DMS53 treated with DMSO at 0.1 percent for 48 hours (cell line): Measurements from ENCODE around the gene KCNA5.

Experiments
- DNase-seq: peaks from one replicate; lab custom pipeline; 2025; ENCODE audit not compliant: unreplicated experiment; lab: John Stamatoyannopoulos, UW

KCNA5 gene

DNA sequence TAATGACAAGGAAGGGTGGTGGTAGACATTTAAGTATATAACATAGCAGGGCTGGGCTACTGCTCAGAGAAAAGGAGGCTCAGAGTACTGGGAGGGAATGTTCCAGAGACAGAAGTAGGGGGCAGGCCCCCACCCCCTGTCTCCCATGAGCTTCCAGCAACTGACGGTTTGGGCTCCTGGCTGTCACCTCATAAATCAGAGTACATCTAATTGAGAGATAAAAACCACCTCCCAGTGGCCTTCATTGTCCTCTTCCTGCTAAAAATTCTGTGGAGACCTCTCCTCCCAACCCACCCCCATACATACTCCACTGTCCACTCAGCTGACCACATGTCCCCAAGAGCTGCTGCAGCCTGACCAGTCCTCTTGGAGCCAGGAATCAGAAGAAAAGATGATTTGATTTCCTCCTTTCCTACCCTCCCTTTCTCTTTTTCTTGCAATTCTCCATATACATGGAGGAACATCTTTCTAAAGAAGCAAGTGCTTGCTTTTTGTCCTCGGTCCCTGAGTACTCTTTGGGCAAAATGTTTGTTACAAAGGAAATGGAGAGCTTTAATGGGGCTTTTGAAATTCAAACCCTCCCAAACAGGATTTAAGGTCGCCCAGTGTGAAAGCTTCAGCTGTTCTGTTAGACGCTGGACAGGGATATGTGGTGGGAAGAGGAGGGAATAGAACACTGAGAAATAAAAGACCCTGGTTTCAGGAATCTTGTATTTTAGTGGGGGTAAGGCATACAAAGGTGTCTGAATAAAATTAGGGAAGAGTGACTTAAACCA lies 16.4 kb upstream of the KCNA5 start:
- DNase-seq: no peak

DNA sequence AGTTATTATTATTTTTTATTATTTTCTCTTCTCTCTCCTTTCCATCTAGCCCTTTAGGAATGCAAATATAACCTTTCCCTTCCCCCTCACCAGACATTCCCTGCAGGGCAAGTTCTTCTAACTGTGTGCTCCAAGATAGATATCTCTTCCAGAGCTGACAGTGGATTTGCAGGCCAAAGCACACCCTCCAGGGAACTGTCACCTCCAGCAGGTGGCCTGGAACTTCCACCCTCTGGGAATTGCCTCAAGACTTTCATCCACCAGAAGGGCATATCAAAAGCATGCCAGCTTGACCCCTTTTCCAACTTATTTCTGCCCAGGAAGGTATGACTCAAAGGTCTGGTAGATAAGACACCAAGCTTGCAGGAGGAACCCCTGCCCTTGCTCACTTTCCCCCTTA lies 13.6 kb upstream of the KCNA5 start:
- DNase-seq: no peak

DNA sequence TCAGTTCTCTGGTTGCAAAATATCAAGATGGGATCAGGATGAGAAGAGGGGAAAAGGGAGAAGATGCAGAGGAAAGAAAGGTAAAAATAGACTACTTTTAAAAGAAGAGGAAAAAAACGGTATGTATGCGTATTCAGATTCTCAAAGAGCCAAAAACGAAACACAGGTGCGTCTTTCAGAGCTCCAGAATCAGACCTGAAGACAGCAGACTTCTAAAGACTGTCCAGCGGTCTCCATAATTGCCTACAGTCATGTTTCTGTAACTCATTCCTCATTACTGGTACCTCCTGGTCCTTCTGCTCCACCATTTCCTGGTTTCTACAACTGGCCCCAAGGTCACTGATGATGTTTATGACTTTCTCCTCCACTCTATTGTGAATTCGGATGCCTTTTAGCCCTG lies 12.4 kb upstream of the KCNA5 start:
- DNase-seq: no peak

DNA sequence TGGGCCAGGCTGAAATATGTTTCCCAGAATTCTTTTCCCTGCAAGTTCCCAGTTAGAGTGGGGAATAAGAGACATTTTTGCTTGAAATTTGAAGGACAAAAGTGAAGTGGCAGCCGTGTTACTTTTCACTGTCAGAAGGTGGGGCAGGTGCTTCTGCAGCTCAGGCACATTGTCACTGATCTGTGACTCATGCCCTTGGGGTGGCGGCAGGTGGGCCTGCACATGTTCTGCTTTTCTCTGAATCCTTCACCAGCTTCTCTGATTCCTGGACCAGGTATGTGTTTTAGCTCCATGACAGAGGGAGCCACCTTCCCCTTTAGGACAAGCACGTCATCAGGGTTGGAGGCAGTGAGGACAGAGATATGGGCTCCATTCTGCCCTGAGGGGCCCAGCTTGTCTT lies 11.7 kb upstream of the KCNA5 start:
- no peak for DNase-seq

DNA sequence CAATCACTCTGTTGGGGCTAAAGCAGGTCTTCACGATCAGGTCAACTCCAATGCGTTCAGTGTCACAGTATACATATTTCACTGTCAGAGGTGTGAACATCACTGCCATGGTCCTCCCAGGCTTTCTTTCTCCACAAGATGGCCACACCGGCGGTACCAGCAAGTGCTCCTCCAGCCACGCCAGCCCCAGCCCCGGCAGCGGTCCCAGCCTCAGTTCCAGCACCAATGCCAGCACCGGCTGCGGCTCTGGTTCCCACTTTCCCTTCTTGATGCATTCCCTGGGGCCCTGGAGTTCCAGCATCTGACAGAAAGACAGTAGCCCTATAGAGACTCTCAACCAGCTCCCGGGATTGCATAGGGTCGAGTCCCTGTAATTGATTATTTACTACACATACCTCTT lies 10.9 kb upstream of the KCNA5 start:
- DNase-seq: no peak

DNA sequence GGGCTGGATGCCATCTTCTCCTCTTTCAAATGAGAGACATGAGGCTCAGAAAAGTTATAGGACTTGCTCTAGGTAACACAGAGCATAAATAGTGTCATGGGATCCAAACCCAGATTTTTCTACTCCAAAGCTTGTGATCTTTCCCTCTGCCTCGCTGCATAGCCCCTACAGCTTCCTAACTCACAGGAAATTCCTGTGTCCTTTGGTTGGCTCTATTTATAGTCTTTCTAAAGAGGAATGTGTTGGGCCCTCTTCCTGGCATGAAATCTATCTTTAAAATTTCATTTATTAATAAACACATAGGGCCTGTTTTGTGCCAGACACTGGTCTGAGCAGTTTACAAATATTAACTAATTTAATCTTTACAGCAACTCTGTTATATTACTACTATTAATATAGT lies 9.8 kb upstream of the KCNA5 start:
- no peak for DNase-seq

DNA sequence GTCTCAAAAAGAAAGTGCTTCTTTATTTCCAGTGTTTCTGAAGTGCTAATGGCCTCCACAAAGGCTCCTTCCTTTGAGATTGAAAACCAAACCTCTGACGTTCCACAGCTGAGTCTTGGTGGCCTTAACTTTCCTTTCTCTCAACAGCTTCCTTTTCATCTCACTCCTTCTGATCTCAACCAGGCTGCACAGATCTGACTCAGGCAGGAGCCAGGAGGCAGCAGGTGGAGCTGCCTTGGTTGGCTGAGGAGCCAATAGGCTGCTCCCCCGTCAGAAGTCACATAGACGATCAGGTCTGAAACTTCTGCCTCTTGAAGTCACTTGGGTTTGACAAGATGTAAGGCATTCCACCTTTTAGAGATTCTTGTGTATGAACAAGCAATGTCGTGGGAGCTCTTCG lies 9.1 kb upstream of the KCNA5 start:
- DNase-seq: no peak

DNA sequence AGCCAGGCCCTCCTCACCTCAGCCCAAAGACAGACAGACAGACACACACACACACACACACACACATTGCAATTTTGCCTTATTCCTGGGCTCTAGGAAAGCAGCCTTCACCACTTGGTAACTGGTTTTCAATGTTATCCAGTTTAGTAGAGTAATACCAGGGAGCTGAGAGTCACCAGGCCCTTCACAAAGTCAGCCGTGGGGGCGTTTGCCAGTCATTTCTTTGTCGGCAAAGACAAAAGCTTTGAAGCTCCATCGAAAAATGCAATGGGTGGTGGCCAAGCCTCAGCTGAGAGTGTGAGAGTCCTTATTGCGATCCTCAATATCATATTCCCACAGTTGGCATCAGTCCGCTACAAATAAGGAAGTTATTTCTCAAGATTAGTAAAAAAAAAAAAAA lies 8.1 kb upstream of the KCNA5 start:
- no peak for DNase-seq

DNA sequence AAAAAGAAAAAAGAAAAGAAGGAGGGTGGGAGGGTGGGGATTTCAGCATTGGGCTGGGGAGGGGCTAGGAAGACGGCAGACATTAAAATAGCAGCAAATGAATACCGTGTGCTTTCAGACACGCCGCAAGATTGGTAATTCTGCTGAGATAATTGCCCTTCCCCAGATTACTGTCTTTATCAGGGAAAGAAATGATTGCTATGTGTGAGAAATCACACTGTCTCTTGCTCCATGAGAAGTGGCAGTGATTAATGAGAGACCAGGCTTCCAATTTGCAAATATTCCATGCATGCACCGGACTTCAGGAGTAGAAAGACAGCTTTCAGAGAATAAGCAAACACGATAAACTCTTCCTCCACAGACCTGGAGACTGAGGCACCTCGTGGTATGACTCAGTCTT lies 7.6 kb upstream of the KCNA5 start:
- no peak for DNase-seq

DNA sequence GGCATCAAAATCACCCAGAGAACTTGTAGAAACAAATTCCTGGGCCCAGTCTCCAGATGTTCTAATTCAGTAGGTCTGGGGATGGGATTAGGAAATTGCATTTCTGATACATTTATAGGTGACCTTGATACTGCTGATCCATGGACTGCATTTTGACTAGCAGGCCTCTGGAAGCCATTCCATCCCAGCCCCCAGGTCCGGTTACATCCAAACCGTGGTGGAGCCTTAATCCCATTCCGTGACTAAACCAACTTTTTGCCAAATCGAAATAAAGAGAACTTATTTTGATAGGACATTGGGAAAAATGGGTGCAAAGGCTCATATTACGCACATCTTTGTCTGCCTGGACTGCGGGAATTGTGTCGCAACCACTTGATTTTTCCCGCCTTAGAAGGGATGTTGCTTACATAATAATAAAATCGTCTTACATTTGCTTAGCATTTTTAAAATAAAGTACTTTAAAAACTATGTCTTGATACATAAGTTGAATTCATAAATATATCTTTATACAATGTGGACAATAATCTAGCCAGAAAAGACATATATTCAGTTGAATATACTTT lies 5.8 kb upstream of the KCNA5 start:
- no peak for DNase-seq

DNA sequence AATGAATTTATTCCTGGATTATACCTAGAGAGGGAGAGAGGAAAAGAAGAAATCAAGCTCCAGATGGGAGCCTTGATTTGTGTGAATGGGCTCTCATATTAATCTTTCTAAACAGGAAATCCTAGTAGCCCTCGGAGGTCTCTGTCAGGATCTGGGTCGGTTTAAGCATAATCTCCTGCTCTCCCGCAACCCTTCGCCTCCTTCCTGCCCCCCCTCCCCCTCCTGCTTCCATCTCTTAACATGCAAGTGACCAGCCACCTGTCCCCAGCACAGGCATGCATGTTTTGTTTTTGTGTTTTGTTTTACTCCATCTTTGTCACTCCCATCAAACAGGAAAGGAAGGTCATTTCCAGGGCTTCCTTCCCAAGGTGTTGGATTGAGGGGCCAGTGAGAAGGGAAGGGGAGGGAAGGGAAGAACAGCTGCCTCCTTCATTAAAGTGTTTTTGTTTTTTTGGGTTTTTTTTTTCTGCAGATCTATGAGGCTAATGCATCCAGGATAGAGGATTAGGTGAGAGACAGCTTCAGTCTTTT lies 4.8 kb upstream of the KCNA5 start:
- no peak for DNase-seq

DNA sequence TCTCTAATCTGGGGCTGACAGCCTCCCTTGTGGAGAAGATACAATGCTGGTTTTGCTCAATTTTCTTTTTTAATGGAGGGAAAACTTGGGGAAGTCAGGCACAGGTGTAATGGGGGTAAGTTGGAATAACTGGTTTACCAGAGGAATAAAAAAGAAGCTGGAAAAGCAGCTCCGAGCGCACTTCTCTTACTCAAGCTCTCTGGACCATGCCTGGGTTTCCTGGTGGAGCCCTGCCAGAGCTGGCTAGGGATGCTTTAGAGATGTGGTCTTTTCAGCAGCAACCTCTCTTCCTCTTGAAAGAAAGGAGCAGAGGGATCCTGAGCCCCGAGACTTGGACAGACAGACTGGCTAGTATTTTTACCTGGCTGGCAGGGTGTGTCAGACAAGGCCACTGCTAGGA lies 3.9 kb upstream of the KCNA5 start:
- no peak for DNase-seq

DNA sequence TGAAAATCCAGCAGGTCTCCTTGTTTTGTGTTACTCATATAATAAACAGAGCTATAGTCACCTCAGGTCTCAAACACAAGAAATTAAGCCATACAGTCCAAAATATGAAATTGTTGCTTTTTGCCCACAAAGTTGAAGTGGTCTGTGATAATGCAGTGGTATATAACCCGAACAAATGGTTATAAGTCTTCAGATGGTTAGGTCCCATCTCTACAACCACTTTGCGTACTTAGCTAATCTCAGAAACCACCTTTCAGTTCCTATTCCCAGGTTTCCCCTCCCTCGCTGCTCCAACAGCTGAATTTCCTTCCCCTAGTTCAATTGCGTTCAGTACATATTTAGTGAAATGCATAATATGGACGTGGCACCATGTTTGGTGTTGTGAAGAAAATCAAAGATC lies 3.3 kb upstream of the KCNA5 start:
- no peak for DNase-seq

DNA sequence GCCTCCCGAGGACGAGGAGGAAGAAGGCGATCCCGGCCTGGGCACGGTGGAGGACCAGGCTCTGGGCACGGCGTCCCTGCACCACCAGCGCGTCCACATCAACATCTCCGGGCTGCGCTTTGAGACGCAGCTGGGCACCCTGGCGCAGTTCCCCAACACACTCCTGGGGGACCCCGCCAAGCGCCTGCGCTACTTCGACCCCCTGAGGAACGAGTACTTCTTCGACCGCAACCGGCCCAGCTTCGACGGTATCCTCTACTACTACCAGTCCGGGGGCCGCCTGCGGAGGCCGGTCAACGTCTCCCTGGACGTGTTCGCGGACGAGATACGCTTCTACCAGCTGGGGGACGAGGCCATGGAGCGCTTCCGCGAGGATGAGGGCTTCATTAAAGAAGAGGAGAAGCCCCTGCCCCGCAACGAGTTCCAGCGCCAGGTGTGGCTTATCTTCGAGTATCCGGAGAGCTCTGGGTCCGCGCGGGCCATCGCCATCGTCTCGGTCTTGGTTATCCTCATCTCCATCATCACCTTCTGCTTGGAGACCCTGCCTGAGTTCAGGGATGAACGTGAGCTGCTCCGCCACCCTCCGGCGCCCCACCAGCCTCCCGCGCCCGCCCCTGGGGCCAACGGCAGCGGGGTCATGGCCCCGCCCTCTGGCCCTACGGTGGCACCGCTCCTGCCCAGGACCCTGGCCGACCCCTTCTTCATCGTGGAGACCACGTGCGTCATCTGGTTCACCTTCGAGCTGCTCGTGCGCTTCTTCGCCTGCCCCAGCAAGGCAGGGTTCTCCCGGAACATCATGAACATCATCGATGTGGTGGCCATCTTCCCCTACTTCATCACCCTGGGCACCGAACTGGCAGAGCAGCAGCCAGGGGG lies 979 bp downstream of the KCNA5 start:
- no peak for DNase-seq

DNA sequence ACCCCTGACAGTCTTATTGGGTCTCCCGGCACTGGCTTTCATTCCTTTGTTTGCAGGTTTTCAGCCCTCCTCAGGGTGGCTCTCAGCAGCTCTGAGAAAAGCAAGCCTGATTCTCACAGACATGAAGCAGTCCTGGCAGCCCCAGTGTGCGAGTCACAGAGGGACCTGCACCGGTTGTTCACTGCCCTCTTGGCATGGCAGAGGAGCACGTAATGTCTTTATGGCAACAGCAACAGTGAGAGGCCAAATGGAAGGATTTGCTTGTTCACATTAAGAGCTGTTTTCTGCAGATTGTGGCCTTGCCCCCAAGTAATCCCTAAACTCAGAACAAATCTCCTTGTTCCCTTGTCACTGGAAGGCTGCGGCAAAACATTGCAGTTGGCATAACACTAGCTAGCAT lies 3.4 kb downstream of the KCNA5 start:
- no peak for DNase-seq

DNA sequence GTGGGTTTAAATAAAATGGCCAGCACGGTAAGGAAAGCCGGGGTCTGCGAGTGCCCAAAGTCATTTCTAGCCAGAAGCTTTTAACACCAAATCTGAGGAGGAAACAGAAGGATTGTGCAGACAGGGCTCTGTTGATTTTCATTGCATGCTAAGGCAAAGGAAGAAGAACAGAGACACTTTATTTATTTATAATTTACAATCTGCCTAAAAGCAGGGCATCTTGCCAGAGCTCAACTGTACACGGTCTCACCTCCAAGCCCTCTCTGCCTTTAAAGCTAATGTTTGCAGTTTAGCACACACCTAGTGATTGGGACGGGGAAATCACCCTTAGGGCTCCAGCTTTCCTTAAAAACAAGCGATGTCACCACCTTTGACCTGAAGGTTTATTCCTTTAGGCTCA lies 4.0 kb downstream of the KCNA5 start:
- DNase-seq: no peak

DNA sequence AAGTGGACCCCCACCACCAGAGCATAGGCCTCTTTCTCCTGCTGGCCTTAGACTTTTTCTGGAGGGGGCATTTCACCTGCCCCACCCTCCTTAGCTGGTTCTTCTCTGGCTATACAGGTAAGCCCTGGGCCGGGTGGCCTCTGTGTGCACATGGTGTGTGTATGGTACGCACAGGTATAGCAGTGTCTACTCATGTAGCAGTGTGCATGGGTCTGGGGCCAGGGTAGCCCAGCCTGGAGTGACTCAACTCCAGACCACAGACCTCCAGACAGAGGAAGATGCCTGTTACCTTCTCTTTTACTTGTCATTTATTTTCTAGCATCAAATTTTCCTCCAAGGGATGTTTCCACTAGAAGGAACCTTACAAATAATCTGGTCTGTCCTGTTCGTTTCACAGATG lies 6.9 kb downstream of the KCNA5 start:
- DNase-seq: no peak

DNA sequence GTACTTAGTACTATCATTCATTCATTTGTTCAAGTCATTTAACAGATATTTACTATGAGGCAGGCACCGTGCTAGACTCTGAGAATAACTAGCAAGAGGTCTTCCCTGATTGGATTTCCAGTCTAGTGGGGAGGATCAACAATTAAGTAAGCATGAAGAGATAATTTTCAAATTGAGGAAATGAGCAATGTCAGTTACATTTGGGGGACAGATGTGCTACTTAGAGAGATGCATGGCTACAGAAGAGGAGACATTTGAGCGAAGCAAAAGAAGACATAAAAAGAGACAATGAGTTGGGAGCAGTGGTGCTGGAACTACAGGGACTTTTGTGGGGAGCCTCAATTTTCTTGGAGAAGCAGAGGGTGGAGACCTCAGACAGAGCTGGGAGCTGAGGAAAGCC lies 7.7 kb downstream of the KCNA5 start:
- no peak for DNase-seq

DNA sequence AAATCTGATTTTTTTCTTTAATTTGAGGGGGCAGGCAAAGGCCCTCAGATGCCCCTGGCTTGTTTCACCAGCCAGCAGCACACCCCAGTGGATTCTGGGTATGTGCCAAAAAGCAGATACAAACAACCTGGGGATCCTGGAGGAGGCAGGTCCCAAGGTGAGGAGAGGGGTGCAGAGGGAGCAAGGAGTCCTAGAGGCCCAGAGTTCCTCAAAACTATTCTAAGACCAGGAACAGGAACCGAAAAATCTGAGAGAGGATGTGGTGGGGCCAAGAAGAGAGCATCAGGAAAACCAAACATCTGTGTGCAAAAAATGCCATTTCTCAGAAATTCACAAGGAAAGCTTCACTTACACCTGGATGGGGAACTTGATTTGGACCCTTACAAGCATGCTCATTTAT lies 8.2 kb downstream of the KCNA5 start:
- no peak for DNase-seq

DNA sequence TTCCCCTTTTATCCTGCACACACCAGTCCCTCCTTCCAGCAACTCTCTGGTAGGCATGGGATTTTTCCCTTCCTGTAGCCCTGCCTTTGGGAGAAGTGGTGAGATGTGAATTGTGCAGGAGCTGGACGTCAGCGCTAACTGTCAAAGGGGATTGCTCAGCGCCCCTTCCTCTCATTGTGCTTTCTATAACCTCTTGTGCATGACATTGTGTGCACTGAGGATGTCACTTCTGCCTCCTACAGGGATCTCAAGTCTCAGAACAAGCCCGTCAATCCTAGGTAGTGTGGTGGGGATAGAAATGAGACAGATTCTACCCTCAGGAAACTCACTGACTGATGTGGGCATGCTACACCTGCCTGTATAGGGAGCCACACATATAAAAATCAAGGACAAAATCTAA lies 8.7 kb downstream of the KCNA5 start:
- DNase-seq: no peak

DNA sequence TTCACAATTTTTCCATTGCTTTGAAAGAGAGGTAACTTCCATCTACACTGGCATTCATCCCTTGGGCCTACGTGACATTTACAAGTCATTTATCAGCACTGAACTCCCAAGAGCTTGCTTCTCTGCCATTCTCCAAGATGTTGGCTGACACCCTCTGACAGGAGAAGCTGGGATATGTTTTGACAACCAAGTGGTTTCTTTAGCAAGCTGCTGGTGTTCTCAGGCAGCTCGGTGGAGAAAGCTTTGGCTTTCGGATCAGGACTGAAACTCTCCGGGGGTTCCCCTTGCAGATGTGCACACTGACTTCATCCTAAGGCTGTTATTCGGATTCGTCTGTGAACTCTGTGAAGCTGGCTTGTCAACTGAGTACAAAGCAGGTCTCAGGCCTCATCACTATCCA lies 15.7 kb downstream of the KCNA5 start:
- no peak for DNase-seq

DNA sequence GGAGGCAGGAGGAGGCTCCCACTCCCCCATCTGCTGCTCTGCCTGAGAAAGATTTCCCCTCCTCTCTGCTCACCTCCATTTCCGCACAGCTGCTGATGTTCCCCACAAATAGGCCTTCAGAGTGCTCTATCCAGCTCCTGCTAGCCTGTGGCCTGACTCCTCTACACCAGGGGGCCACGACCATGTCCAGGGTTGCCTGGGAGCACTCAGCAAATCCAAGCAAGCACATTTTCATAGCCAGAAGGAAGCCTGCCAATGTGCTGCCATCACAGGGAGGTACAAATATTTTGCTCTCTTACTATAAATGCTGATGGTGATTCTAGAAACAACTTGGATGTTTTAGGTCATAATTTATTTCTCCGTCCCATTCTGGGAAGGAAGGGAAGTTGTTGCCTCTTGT lies 17.3 kb downstream of the KCNA5 start:
- DNase-seq: no peak
